ENCODE data around the gene PAFAH1B1.
A peak's percentile ranks its signal among the peaks of the same experiment; 100 is the strongest.

The PAFAH1B1 gene

GRCh38 chr17:2723505-2723996 is 130.1 kb downstream of the PAFAH1B1 start:
- DNase-seq = no peak

GRCh38 chr17:2723997-2724783 is 130.7 kb downstream of the PAFAH1B1 start:
- no peak for DNase-seq

GRCh38 chr17:2724784-2725164 is 131.3 kb downstream of the PAFAH1B1 start:
- peak; percentile 48 for DNase-seq

GRCh38 chr17:2730764-2731353 is 137.4 kb downstream of the PAFAH1B1 start:
- no peak for DNase-seq

GRCh38 chr17:2731807-2732206 is 138.4 kb downstream of the PAFAH1B1 start:
- DNase-seq = no peak

- no peak for DNase-seq
These were observed 141.5 kb downstream of the PAFAH1B1 start for GRCh38 chr17:2734939-2735338.
